Superior temporal gyrus (tissue), 1 donor: Measurements from ENCODE around the gene ZNF260.

ENCODE experiments used
- DNase-seq: peaks from one replicate; pipeline ENCODE4 v3.0.0-alpha.2; 2016; ENCODE audit errors: extremely low spot score

ZNF260 gene

GRCh38 chr19:36489920-36490415, 38.1 kb downstream of the ZNF260 start:
- peak; percentile 92 for DNase-seq

GRCh38 chr19:36489118-36489919, 38.8 kb downstream of the ZNF260 start, which contains the start of gene ZNF566:
ZNF566 (minus strand) TSS chr19:36489561; CDS start chr19:36476557, 13,004 bp downstream.
- peak; percentile 95 for DNase-seq

- peak; percentile 25 for DNase-seq
Observed at GRCh38 chr19:36488846-36489117, 39.3 kb downstream of the ZNF260 start.

- no peak for DNase-seq
Observed at GRCh38 chr19:36488118-36488845, 39.8 kb downstream of the ZNF260 start.

- no peak for DNase-seq
Observed at GRCh38 chr19:36483653-36484052, 44.4 kb downstream of the ZNF260 start.

- no peak for DNase-seq
Observed at GRCh38 chr19:36482876-36483275, 45.2 kb downstream of the ZNF260 start.
